Measurements from ENCODE around the gene EPHB1. TPM values are rescaled to one million over a fixed set of nuclear protein-coding genes. Genes with fewer than 3 reads are reported as not detected.

Gene EPHB1
- total and polyA plus RNA-seq, 4 donors = 0.23 to 1.7 (median 0.52) TPM

- TF ChIP-seq, protein P1, sequence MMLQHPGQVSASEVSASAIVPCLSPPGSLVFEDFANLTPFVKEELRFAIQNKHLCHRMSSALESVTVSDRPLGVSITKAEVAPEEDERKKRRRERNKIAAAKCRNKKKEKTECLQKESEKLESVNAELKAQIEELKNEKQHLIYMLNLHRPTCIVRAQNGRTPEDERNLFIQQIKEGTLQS (IDR thresholded peaks at IDR 0.05) = no peak
- no peak for TF ChIP-seq RXRA (IDR thresholded peaks at IDR 0.05)
Measured at GRCh38 chr3:135190658-135191057, 395.6 kb downstream of the EPHB1 start (continued).

GRCh38 chr3:135191708-135192107, 396.6 kb downstream of the EPHB1 start:
- Histone ChIP-seq H3K4me3 (ENCODE audit: low read depth in 1 of 3, low read length in 3 of 3) (no peak overlapping the region), H3K36me3 (ENCODE audit: control insufficient read depth in 4 of 4, insufficient read depth in 3 of 4, low read depth in 1 of 4, low read length in 3 of 4) (no peaks in the 10 kb centered on the region), H3K9ac (ENCODE audit: low read depth in 1 of 2, low read length in 2 of 2) (no peak overlapping the region), H3K27ac (ENCODE audit: low read depth in 1 of 2, low read length in 2 of 2) (no peak overlapping the region), H3K4me1 (ENCODE audit: control insufficient read depth in 4 of 4, insufficient read depth in 4 of 4, low read length in 3 of 4) (no peaks in the 10 kb centered on the region), H3K9me3 (ENCODE audit: control insufficient read depth in 4 of 4, low read length in 3 of 4) (no peaks in the 10 kb centered on the region), H3K27me3 (ENCODE audit: control insufficient read depth in 4 of 4, insufficient read depth in 4 of 4, low read length in 3 of 4) (no peaks in the 10 kb centered on the region)
- 72% methylated on average over 4 of the region's 4 CpGs for WGBS
- TF ChIP-seq, protein P1 (IDR thresholded peaks at IDR 0.05) = no peak
- no peak for TF ChIP-seq SP1 (IDR thresholded peaks at IDR 0.05)
- TF ChIP-seq GABPA (IDR thresholded peaks at IDR 0.05 in 1 of 2, conservative IDR thresholded peaks at IDR 0.05 in 1 of 2) = no peak
- no peak for TF ChIP-seq EGR1 (IDR thresholded peaks at IDR 0.05; ENCODE audit: low read depth in 2 of 2)
- TF ChIP-seq, protein P2, sequence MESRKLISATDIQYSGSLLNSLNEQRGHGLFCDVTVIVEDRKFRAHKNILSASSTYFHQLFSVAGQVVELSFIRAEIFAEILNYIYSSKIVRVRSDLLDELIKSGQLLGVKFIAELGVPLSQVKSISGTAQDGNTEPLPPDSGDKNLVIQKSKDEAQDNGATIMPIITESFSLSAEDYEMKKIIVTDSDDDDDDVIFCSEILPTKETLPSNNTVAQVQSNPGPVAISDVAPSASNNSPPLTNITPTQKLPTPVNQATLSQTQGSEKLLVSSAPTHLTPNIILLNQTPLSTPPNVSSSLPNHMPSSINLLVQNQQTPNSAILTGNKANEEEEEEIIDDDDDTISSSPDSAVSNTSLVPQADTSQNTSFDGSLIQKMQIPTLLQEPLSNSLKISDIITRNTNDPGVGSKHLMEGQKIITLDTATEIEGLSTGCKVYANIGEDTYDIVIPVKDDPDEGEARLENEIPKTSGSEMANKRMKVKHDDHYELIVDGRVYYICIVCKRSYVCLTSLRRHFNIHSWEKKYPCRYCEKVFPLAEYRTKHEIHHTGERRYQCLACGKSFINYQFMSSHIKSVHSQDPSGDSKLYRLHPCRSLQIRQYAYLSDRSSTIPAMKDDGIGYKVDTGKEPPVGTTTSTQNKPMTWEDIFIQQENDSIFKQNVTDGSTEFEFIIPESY (IDR thresholded peaks at IDR 0.05) = no peak
- no peak for TF ChIP-seq TAF1 (conservative IDR thresholded peaks at IDR 0.05)
- TF ChIP-seq, protein P3, sequence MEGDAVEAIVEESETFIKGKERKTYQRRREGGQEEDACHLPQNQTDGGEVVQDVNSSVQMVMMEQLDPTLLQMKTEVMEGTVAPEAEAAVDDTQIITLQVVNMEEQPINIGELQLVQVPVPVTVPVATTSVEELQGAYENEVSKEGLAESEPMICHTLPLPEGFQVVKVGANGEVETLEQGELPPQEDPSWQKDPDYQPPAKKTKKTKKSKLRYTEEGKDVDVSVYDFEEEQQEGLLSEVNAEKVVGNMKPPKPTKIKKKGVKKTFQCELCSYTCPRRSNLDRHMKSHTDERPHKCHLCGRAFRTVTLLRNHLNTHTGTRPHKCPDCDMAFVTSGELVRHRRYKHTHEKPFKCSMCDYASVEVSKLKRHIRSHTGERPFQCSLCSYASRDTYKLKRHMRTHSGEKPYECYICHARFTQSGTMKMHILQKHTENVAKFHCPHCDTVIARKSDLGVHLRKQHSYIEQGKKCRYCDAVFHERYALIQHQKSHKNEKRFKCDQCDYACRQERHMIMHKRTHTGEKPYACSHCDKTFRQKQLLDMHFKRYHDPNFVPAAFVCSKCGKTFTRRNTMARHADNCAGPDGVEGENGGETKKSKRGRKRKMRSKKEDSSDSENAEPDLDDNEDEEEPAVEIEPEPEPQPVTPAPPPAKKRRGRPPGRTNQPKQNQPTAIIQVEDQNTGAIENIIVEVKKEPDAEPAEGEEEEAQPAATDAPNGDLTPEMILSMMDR (IDR thresholded peaks at IDR 0.05; ENCODE audit: low read depth, low read length, missing input control) = no peak
- DNase-seq (ENCODE audit: low spot score) = no peak

GRCh38 chr3:135192929-135193328, 397.9 kb downstream of the EPHB1 start:
- H3K27ac ChIP-seq (ENCODE audit: low read depth in 1 of 2, low read length in 2 of 2) = no peak overlapping the region
- H3K4me1 ChIP-seq (ENCODE audit: control insufficient read depth in 4 of 4, insufficient read depth in 4 of 4, low read length in 3 of 4) = no peaks in the 10 kb centered on the region
- WGBS = 69% methylated on average over 3 of the region's 3 CpGs
- no peak overlapping the region for H3K9ac ChIP-seq (ENCODE audit: low read depth in 1 of 2, low read length in 2 of 2)
- H3K9me3 ChIP-seq (ENCODE audit: control insufficient read depth in 4 of 4, low read length in 3 of 4) = no peaks in the 10 kb centered on the region
- H3K36me3 ChIP-seq (ENCODE audit: control insufficient read depth in 4 of 4, insufficient read depth in 3 of 4, low read depth in 1 of 4, low read length in 3 of 4) = no peaks in the 10 kb centered on the region
- H3K4me3 ChIP-seq (ENCODE audit: low read depth in 1 of 3, low read length in 3 of 3) = no peak overlapping the region
- no peak for TF ChIP-seq TAF1 (conservative IDR thresholded peaks at IDR 0.05)
- no peaks in the 10 kb centered on the region for H3K27me3 ChIP-seq (ENCODE audit: control insufficient read depth in 4 of 4, insufficient read depth in 4 of 4, low read length in 3 of 4)
- DNase-seq (ENCODE audit: low spot score) = no peak

- H3K27me3 ChIP-seq (ENCODE audit: control insufficient read depth in 4 of 4, insufficient read depth in 4 of 4, low read length in 3 of 4) = no peaks in the 10 kb centered on the region
- 82% methylated on average over 3 of the region's 3 CpGs for WGBS
Measured at GRCh38 chr3:135197246-135197645, 402.2 kb downstream of the EPHB1 start.

More at GRCh38 chr3:135197246-135197645, 402.2 kb downstream of the EPHB1 start:
- Histone ChIP-seq H3K27ac (ENCODE audit: low read depth in 1 of 2, low read length in 2 of 2) (no peak overlapping the region), H3K4me1 (ENCODE audit: control insufficient read depth in 4 of 4, insufficient read depth in 4 of 4, low read length in 3 of 4) (no peaks in the 10 kb centered on the region), H3K9me3 (ENCODE audit: control insufficient read depth in 4 of 4, low read length in 3 of 4) (no peaks in the 10 kb centered on the region), H3K36me3 (ENCODE audit: control insufficient read depth in 4 of 4, insufficient read depth in 3 of 4, low read depth in 1 of 4, low read length in 3 of 4) (no peaks in the 10 kb centered on the region), H3K4me3 (ENCODE audit: low read depth in 1 of 3, low read length in 3 of 3) (no peak overlapping the region), H3K9ac (ENCODE audit: low read depth in 1 of 2, low read length in 2 of 2) (no peak overlapping the region)
- TF ChIP-seq SP1 (IDR thresholded peaks at IDR 0.05) (no peak), GABPA (IDR thresholded peaks at IDR 0.05 in 1 of 2, conservative IDR thresholded peaks at IDR 0.05 in 1 of 2) (no peak), HNF4G (IDR thresholded peaks at IDR 0.05) (no peak), NR2F2 (IDR thresholded peaks at IDR 0.05) (no peak), YY1 (IDR thresholded peaks at IDR 0.05) (no peak), JUND (IDR thresholded peaks at IDR 0.05) (no peak), FOXA2 (IDR thresholded peaks at IDR 0.05) (no peak), RAD21 (IDR thresholded peaks at IDR 0.05) (no peak), TAF1 (conservative IDR thresholded peaks at IDR 0.05) (no peak)
- TF ChIP-seq, protein P1 (IDR thresholded peaks at IDR 0.05) = no peak
- TF ChIP-seq, protein P3 (IDR thresholded peaks at IDR 0.05; ENCODE audit: low read depth, low read length, missing input control) = no peak
- TF ChIP-seq, protein P4, sequence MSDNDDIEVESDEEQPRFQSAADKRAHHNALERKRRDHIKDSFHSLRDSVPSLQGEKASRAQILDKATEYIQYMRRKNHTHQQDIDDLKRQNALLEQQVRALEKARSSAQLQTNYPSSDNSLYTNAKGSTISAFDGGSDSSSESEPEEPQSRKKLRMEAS (IDR thresholded peaks at IDR 0.05) = no peak
- DNase-seq (ENCODE audit: low spot score) = no peak
